Common myeloid progenitor, CD34-positive (primary cell): ENCODE measurements around the gene COL20A1.

Experiments
- CTCF ChIA-PET: fragments of 350-600 bp; sonication (Branson Sonifier 250); formaldehyde crosslinking; loops from one replicate; lab custom pipeline; 2021; ENCODE audit warnings: antibody characterized with exemption; lab: Charles Lee
- POLR2A ChIA-PET: fragments of 350-600 bp; sonication (Branson Sonifier 250); formaldehyde crosslinking; loops from one replicate; lab custom pipeline; 2021; ENCODE audit warnings: antibody characterized with exemption; lab: Charles Lee
- DNase-seq, 3 donors: peaks; one replicate each; pipeline versions ENCODE4 v3.0.0 to v3.0.0-alpha.2; 2013
- H3K27ac ChIP-seq, 2 experiments: 1 replicate in 1 of 2; 2 replicates in 1 of 2; pipeline ENCODE4 v1.7.0; 2013; ENCODE audit warnings: inconsistent platforms in 2 of 2, low read length in 2 of 2, mild to moderate bottlenecking in 2 of 2, low read depth in 1 of 2, moderate library complexity in 1 of 2; ENCODE audit not compliant: severe bottlenecking in 2 of 2, insufficient read depth in 1 of 2, poor library complexity in 1 of 2
- H3K27me3 ChIP-seq, 5 experiments: replicated peaks in 2 of 5; 1 replicate in 3 of 5; 2 replicates in 2 of 5; pipeline versions ENCODE4 v1.6.1 to v1.7.0; 2013; ENCODE audit warnings: low read length in 4 of 5, mild to moderate bottlenecking in 2 of 5, moderate library complexity in 2 of 5, inconsistent platforms in 1 of 5; ENCODE audit not compliant: insufficient read depth in 5 of 5, control insufficient read depth in 4 of 5
- H3K36me3 ChIP-seq, 4 experiments: 1 replicate in 2 of 4; 2 replicates in 2 of 4; pipeline versions ENCODE4 v1.6.1 to v1.7.0; 2013; ENCODE audit warnings: low read length in 3 of 4, control low read depth in 1 of 4, mild to moderate bottlenecking in 1 of 4; ENCODE audit not compliant: control insufficient read depth in 4 of 4, insufficient read depth in 4 of 4
- H3K4me1 ChIP-seq, 4 experiments: 1 replicate in 3 of 4; 2 replicates in 1 of 4; pipeline versions ENCODE4 v1.6.1 to v1.7.1; 2013; ENCODE audit warnings: low read length in 3 of 4, mild to moderate bottlenecking in 3 of 4, control low read depth in 1 of 4, inconsistent platforms in 1 of 4, moderate library complexity in 1 of 4; ENCODE audit not compliant: control insufficient read depth in 4 of 4, insufficient read depth in 4 of 4; ENCODE audit errors: control extremely low read depth in 1 of 4
- H3K4me3 ChIP-seq, 7 experiments: 1 replicate in 4 of 7; 2 replicates in 3 of 7; pipeline versions ENCODE4 v1.5.1 to v1.7.0; 2013; ENCODE audit warnings: mild to moderate bottlenecking in 7 of 7, low read length in 6 of 7, moderate library complexity in 6 of 7, inconsistent platforms in 2 of 7, low read depth in 2 of 7, control low read depth in 1 of 7; ENCODE audit not compliant: insufficient read depth in 4 of 7, control insufficient read depth in 1 of 7; ENCODE audit errors: extremely low read depth in 1 of 7
- H3K9me3 ChIP-seq, 5 experiments: 1 replicate in 4 of 5; 2 replicates in 1 of 5; pipeline versions ENCODE4 v1.6.1 to v1.7.1; 2013; ENCODE audit warnings: low read length in 4 of 5, mild to moderate bottlenecking in 2 of 5, inconsistent platforms in 1 of 5, low read depth in 1 of 5, moderate library complexity in 1 of 5; ENCODE audit not compliant: control insufficient read depth in 4 of 5, insufficient read depth in 2 of 5; ENCODE audit errors: control extremely low read depth in 1 of 5
- WGBS: methylation state at CpG from one replicate; pipeline ENCODE4 v1.1.5; 2013; ENCODE audit not compliant: insufficient coverage; 5-methylcytosine and 5-hydroxymethylcytosine counted together

The COL20A1 gene

GRCh38 chr20:63350597-63351325 is 57.8 kb downstream of the COL20A1 start:
- H3K4me3 ChIP-seq, result no peak overlapping the region
- ChIA-PET POLR2A (no interaction called here), CTCF (no interaction called here)
- H3K27me3 ChIP-seq, result peaks cover 0 to 24% (median 0%) of the 10 kb centered on the region in 5 experiments
- H3K9me3 ChIP-seq, result peaks cover 0 to 7% (median 0%) of the 10 kb centered on the region in 5 experiments
- H3K4me1 ChIP-seq, result no peaks in the 10 kb centered on the region
- H3K36me3 ChIP-seq, result no peaks in the 10 kb centered on the region
- WGBS, result 91% methylated on average over 31 of the region's 46 CpGs
- no peak overlapping the region for H3K27ac ChIP-seq
- no peak for DNase-seq

GRCh38 chr20:63351326-63351700 is 58.3 kb downstream of the COL20A1 start:
- POLR2A ChIA-PET, result no interaction called here
- WGBS, result 84% methylated on average over 12 of the region's 12 CpGs
- Histone ChIP-seq H3K36me3 (no peaks in the 10 kb centered on the region), H3K4me1 (no peaks in the 10 kb centered on the region), H3K27ac (no peak overlapping the region), H3K9me3 (peaks cover 0 to 7% (median 0%) of the 10 kb centered on the region in 5 experiments), H3K4me3 (no peak overlapping the region), H3K27me3 (peaks cover 0 to 21% (median 0%) of the 10 kb centered on the region in 5 experiments)
- no peak for DNase-seq
- CTCF ChIA-PET, result no interaction called here

GRCh38 chr20:63351811-63352591 is 59.0 kb downstream of the COL20A1 start:
- no peak overlapping the region for H3K4me3 ChIP-seq
- no peaks in the 10 kb centered on the region for H3K4me1 ChIP-seq
- no peaks in the 10 kb centered on the region for H3K36me3 ChIP-seq
- ChIA-PET POLR2A (interaction anchor here (0.9 kb wide), 1 partner anchor 9 kb away, joined by 3 read pairs; the partner anchor contains the start of gene CHRNA4), CTCF (no interaction called here)
- no peak for DNase-seq
- 48% methylated on average over 26 of the region's 28 CpGs for WGBS
- H3K27me3 ChIP-seq, result peaks cover 0 to 14% (median 0%) of the 10 kb centered on the region in 5 experiments
- no peak overlapping the region for H3K27ac ChIP-seq
- peaks cover 0 to 7% (median 0%) of the 10 kb centered on the region in 5 experiments for H3K9me3 ChIP-seq

GRCh38 chr20:63352811-63353221 is 59.8 kb downstream of the COL20A1 start:
- CTCF ChIA-PET, result no interaction called here
- POLR2A ChIA-PET, result no interaction called here
- no peak for DNase-seq
- Histone ChIP-seq H3K27ac (no peak overlapping the region), H3K27me3 (peaks cover 0 to 19% (median 0%) of the 10 kb centered on the region in 5 experiments), H3K36me3 (no peaks in the 10 kb centered on the region), H3K9me3 (peaks cover 0 to 7% (median 0%) of the 10 kb centered on the region in 5 experiments), H3K4me3 (no peak overlapping the region), H3K4me1 (no peaks in the 10 kb centered on the region)
- WGBS, result 68% methylated on average over 11 of the region's 12 CpGs

GRCh38 chr20:63354636-63355350 is 61.8 kb downstream of the COL20A1 start:
- no peak for DNase-seq
- no peak overlapping the region for H3K4me3 ChIP-seq
- ChIA-PET POLR2A (no interaction called here), CTCF (interaction anchor here (1.2 kb wide), 1 partner anchor 130 kb away, joined by 3 read pairs; no protein-coding TSS in a partner anchor)
- no peaks in the 10 kb centered on the region for H3K36me3 ChIP-seq
- H3K27me3 ChIP-seq, result peaks cover 0 to 33% (median 2%) of the 10 kb centered on the region in 5 experiments
- 97% methylated on average over 14 of the region's 25 CpGs for WGBS
- no peaks in the 10 kb centered on the region for H3K4me1 ChIP-seq
- peaks cover 0 to 7% (median 0%) of the 10 kb centered on the region in 5 experiments for H3K9me3 ChIP-seq
- H3K27ac ChIP-seq, result no peak overlapping the region

- H3K9me3 ChIP-seq, result peaks cover 0 to 7% (median 0%) of the 10 kb centered on the region in 5 experiments
- peaks cover 0 to 5% (median 2%) of the 10 kb centered on the region in 4 experiments for H3K4me1 ChIP-seq
- peaks cover 0 to 44% (median 4%) of the 10 kb centered on the region in 5 experiments for H3K27me3 ChIP-seq
- DNase-seq, result no peak
- ChIA-PET POLR2A (no interaction called here), CTCF (interaction anchor here (1.2 kb wide), 1 partner anchor 131 kb away, joined by 3 read pairs; no protein-coding TSS in a partner anchor)
- no peak overlapping the region for H3K27ac ChIP-seq
- WGBS, result no CpG with 5 or more reads among the region's 11 CpGs
- H3K36me3 ChIP-seq, result no peaks in the 10 kb centered on the region
- no peak overlapping the region for H3K4me3 ChIP-seq
Observed at GRCh38 chr20:63355781-63356295, 62.9 kb downstream of the COL20A1 start.
